ENCODE data around the gene TIMM10. TPM values are rescaled to one million over a fixed set of nuclear protein-coding genes. Genes with fewer than 3 reads are reported as not detected.

Gene TIMM10
- total RNA-seq, 1 experiment from 2014 or later = 152 TPM

DNA sequence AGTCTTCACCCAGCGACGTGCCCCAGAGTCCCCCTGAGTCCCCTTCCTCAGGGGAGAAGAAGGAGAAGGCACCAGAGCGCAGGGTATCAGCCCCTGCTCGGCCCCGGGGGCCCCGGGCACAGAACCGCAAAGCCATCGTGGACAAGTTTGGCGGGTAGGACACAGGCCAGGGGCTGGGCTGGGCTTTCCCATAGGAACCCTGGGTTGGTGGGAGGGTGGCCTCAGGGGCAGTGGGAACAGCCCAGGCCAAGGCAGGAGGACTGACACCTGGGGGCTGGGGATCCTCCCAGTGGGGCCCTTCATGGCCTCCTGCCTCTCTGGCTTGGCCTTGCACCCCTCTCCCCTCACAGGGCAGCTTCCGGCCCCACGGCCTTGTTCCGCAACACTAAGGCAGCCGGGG lies 15.3 kb upstream of the TIMM10 start:
- H3K4me3 ChIP-seq (ENCODE audit: low read depth in 2 of 2, low read length in 2 of 2) = no peak overlapping the region
- no peaks in the 10 kb centered on the region for H3K4me1 ChIP-seq (ENCODE audit: control insufficient read depth, insufficient read depth, low read length)
- no TSS peak for BruUV-seq (replicated peaks)
- no peak for DNase-seq (ENCODE audit: low read depth, low spot score)
- no peaks in the 10 kb centered on the region for H3K27me3 ChIP-seq (ENCODE audit: control insufficient read depth, insufficient read depth, low read length)
- in situ Hi-C loops (cut with HindIII; ENCODE audit: low pct_unique_long_range_greater_than_20kb, low sequenced_read_pairs) (no loop called here), intact Hi-C loops (cut with micrococcal nuclease; ENCODE audit: unreplicated experiment) (no loop called here)
- H3K36me3 ChIP-seq (ENCODE audit: control insufficient read depth, insufficient read depth, low read length) = no peaks in the 10 kb centered on the region
- POLR2A ChIA-PET = interaction anchor here (0.6 kb wide), 1 partner anchor 50 kb away, joined by 3 read pairs; no protein-coding TSS in a partner anchor
- no peaks in the 10 kb centered on the region for H3K9me3 ChIP-seq (ENCODE audit: control insufficient read depth, insufficient read depth, low read depth, low read length)
- TF ChIP-seq TCF7L2 (IDR thresholded peaks at IDR 0.05; ENCODE audit: low read depth, low read length) = no peak
- TF ChIP-seq, protein P1, sequence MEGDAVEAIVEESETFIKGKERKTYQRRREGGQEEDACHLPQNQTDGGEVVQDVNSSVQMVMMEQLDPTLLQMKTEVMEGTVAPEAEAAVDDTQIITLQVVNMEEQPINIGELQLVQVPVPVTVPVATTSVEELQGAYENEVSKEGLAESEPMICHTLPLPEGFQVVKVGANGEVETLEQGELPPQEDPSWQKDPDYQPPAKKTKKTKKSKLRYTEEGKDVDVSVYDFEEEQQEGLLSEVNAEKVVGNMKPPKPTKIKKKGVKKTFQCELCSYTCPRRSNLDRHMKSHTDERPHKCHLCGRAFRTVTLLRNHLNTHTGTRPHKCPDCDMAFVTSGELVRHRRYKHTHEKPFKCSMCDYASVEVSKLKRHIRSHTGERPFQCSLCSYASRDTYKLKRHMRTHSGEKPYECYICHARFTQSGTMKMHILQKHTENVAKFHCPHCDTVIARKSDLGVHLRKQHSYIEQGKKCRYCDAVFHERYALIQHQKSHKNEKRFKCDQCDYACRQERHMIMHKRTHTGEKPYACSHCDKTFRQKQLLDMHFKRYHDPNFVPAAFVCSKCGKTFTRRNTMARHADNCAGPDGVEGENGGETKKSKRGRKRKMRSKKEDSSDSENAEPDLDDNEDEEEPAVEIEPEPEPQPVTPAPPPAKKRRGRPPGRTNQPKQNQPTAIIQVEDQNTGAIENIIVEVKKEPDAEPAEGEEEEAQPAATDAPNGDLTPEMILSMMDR (IDR thresholded peaks at IDR 0.05) = no peak
- TF ChIP-seq, protein P2, sequence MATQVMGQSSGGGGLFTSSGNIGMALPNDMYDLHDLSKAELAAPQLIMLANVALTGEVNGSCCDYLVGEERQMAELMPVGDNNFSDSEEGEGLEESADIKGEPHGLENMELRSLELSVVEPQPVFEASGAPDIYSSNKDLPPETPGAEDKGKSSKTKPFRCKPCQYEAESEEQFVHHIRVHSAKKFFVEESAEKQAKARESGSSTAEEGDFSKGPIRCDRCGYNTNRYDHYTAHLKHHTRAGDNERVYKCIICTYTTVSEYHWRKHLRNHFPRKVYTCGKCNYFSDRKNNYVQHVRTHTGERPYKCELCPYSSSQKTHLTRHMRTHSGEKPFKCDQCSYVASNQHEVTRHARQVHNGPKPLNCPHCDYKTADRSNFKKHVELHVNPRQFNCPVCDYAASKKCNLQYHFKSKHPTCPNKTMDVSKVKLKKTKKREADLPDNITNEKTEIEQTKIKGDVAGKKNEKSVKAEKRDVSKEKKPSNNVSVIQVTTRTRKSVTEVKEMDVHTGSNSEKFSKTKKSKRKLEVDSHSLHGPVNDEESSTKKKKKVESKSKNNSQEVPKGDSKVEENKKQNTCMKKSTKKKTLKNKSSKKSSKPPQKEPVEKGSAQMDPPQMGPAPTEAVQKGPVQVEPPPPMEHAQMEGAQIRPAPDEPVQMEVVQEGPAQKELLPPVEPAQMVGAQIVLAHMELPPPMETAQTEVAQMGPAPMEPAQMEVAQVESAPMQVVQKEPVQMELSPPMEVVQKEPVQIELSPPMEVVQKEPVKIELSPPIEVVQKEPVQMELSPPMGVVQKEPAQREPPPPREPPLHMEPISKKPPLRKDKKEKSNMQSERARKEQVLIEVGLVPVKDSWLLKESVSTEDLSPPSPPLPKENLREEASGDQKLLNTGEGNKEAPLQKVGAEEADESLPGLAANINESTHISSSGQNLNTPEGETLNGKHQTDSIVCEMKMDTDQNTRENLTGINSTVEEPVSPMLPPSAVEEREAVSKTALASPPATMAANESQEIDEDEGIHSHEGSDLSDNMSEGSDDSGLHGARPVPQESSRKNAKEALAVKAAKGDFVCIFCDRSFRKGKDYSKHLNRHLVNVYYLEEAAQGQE (IDR thresholded peaks at IDR 0.05; ENCODE audit: insufficient read depth in 1 of 2, low read depth in 2 of 2, low read length in 1 of 2) = no peak
- TF ChIP-seq SIN3A (IDR thresholded peaks at IDR 0.05; ENCODE audit: borderline replicate concordance, insufficient read depth, low read depth, low read length) = no peak
- TF ChIP-seq POLR2AphosphoS5 (IDR thresholded peaks at IDR 0.05; ENCODE audit: low read depth, low read length) = no peak
- CTCF ChIA-PET = no interaction called here
- ATAC-seq = no peak
- H3K27ac ChIP-seq (ENCODE audit: low read length) = no peak overlapping the region

DNA sequence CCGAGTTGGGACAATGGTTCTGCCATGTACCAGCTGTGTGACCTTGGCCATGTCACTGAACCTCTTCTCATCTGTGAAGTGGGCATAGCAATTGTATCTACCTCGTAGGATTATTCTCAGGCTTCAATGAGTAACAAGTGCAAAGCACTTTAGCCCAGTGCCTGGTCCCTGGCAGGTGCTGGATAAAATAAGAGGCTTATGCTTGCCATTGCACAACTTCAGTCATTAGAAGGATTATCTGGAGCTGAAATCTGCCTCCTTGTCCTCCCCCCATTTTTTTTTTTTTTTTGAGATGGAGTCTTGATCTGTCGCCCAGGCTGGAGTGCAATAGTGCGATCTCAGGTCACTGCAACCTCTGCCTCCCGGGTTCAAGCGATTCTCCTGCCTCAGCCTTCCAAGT lies 14.0 kb upstream of the TIMM10 start:
- ChIA-PET POLR2A (no interaction called here), CTCF (no interaction called here)
- Histone ChIP-seq H3K36me3 (ENCODE audit: control insufficient read depth, insufficient read depth, low read length) (no peaks in the 10 kb centered on the region), H3K27ac (ENCODE audit: low read length) (no peak overlapping the region), H3K9me3 (ENCODE audit: control insufficient read depth, insufficient read depth, low read depth, low read length) (no peaks in the 10 kb centered on the region), H3K4me3 (ENCODE audit: low read depth in 2 of 2, low read length in 2 of 2) (no peak overlapping the region), H3K27me3 (ENCODE audit: control insufficient read depth, insufficient read depth, low read length) (no peaks in the 10 kb centered on the region), H3K4me1 (ENCODE audit: control insufficient read depth, insufficient read depth, low read length) (no peaks in the 10 kb centered on the region)
- BruUV-seq (replicated peaks) = no TSS peak
- DNase-seq (ENCODE audit: low read depth, low spot score) = no peak
- no peak for TF ChIP-seq TCF7L2 (IDR thresholded peaks at IDR 0.05; ENCODE audit: low read depth, low read length)
- TF ChIP-seq SIN3A (IDR thresholded peaks at IDR 0.05; ENCODE audit: borderline replicate concordance, insufficient read depth, low read depth, low read length) = no peak
- TF ChIP-seq POLR2AphosphoS5 (IDR thresholded peaks at IDR 0.05; ENCODE audit: low read depth, low read length) = no peak
- TF ChIP-seq, protein P2 (IDR thresholded peaks at IDR 0.05; ENCODE audit: insufficient read depth in 1 of 2, low read depth in 2 of 2, low read length in 1 of 2) = no peak
- TF ChIP-seq, protein P1 (IDR thresholded peaks at IDR 0.05) = no peak
- in situ Hi-C loops (cut with HindIII; ENCODE audit: low pct_unique_long_range_greater_than_20kb, low sequenced_read_pairs) (no loop called here), intact Hi-C loops (cut with micrococcal nuclease; ENCODE audit: unreplicated experiment) (no loop called here)
- ATAC-seq = no peak
